Measurements from ENCODE around the gene TMEM263. TPM values are rescaled to one million over a fixed set of nuclear protein-coding genes. Genes with fewer than 3 reads are reported as not detected.

Gene TMEM263
- total and polyA plus RNA-seq, 2 of the 13 experiments (the other 11 are each of a cell fraction or from before 2014, with no cell fraction given), result 25.9 to 58.6 TPM

DNA sequence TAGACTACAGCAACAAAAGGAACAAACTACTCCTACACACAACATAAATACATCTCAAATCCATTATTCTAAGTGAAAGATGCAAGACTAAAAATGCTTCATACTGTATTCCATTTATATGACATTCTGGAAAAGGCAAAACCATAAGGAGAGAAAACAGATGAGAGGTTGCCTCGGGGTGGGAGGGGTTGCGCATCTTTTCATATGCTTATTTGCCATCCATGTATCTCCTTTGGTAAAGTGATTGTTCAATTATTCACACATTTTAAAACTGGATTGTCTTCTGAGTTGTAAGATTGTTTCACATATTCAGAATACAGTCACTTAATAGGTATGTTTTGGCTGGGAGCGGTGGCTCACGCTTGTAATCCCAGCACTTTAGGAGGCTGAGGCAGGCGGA lies 5.1 kb upstream of the TMEM263 start:
- in situ Hi-C loops (cut with HindIII; ENCODE audit: extremely low pct_ligation_motif_present, low pct_unique_long_range_greater_than_20kb), result no loop called here
- FAIRE-seq, result no peak
- CTCF ChIA-PET (ENCODE audit: low intra/inter-chr PET ratio, low total read pairs), result no interaction called here
- Histone ChIP-seq H4K20me1 (ENCODE audit: insufficient read depth, low read length) (no peaks in the 10 kb centered on the region), H3K27ac (ENCODE audit: extremely low read length, insufficient read depth, low read length) (no peak overlapping the region), H3K79me2 (ENCODE audit: insufficient read depth, low read length) (no peaks in the 10 kb centered on the region), H3K36me3 (replicated peaks in 1 of 2; ENCODE audit: control insufficient read depth in 1 of 2, insufficient read depth in 2 of 2, low read length in 2 of 2) (no peaks in the 10 kb centered on the region), H3K4me3 (replicated peaks in 1 of 3; ENCODE audit: insufficient read depth in 1 of 3, low read depth in 2 of 3, low read length in 3 of 3) (no peak overlapping the region), H3K9me3 (ENCODE audit: low read length) (peaks cover 13% of the 10 kb centered on the region; the same call in 1 of the 2 replicates), H3K4me2 (ENCODE audit: low read depth, low read length) (no peak overlapping the region; the same call in 1 of the 2 replicates), H3K27me3 (ENCODE audit: control insufficient read depth in 1 of 2, insufficient read depth in 2 of 2, low read length in 2 of 2) (peaks cover 0 to 6% of the 10 kb centered on the region in 2 experiments; a peak in 1 of 5 replicates), H3K4me1 (ENCODE audit: insufficient read depth, low read length) (peaks cover 24% of the 10 kb centered on the region), H3K9ac (ENCODE audit: insufficient read depth, low read depth, low read length) (no peak overlapping the region), H2AFZ (ENCODE audit: low read length) (no peak overlapping the region)
- WGBS (ENCODE audit: low lambda C conversion rate), result 74% methylated on average over 5 of the region's 5 CpGs
- BruUV-seq (replicated peaks), result no TSS peak
- POLR2A ChIA-PET, result interaction anchor here (0.8 kb wide), 1 partner anchor 36 kb away, joined by 3 read pairs; the partner anchor contains the start of gene MTERF2
- ATAC-seq, result no peak
- intact Hi-C loops (cut with micrococcal nuclease; ENCODE audit: unreplicated experiment), result no loop called here
- no peak for TF ChIP-seq SAFB2 (CRISPR knock-in tag; IDR thresholded peaks at IDR 0.05; ENCODE audit: borderline replicate concordance, low read depth)
- TF ChIP-seq, protein P1, sequence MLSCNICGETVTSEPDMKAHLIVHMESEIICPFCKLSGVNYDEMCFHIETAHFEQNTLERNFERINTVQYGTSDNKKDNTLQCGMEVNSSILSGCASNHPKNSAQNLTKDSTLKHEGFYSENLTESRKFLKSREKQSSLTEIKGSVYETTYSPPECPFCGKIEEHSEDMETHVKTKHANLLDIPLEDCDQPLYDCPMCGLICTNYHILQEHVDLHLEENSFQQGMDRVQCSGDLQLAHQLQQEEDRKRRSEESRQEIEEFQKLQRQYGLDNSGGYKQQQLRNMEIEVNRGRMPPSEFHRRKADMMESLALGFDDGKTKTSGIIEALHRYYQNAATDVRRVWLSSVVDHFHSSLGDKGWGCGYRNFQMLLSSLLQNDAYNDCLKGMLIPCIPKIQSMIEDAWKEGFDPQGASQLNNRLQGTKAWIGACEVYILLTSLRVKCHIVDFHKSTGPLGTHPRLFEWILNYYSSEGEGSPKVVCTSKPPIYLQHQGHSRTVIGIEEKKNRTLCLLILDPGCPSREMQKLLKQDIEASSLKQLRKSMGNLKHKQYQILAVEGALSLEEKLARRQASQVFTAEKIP (CRISPR knock-in tag; IDR thresholded peaks at IDR 0.05; ENCODE audit: borderline replicate concordance), result no peak
- no peak for TF ChIP-seq GTF3A (CRISPR knock-in tag; conservative IDR thresholded peaks at IDR 0.05)
- no peak for TF ChIP-seq MEIS1 (CRISPR knock-in tag; IDR thresholded peaks at IDR 0.05; ENCODE audit: borderline replicate concordance)
- TF ChIP-seq RBM39 (IDR thresholded peaks at IDR 0.05; ENCODE audit: low read depth, low read length, poor library complexity, severe bottlenecking), result no peak
- no peak for TF ChIP-seq SRY (CRISPR knock-in tag; IDR thresholded peaks at IDR 0.05)
- no peak for TF ChIP-seq EP300 (IDR thresholded peaks at IDR 0.05; ENCODE audit: low read depth in 2 of 2, low read length in 2 of 2)
- no peak for TF ChIP-seq EP300 (CRISPR knock-in tag; IDR thresholded peaks at IDR 0.05; ENCODE audit: borderline replicate concordance)
- TF ChIP-seq FOXM1 (CRISPR knock-in tag; IDR thresholded peaks at IDR 0.05), result no peak
- TF ChIP-seq REL (CRISPR knock-in tag; conservative IDR thresholded peaks at IDR 0.05), result no peak
- no peak for DNase-seq (ENCODE audit: low spot score)
